ENCODE results near the gene HMG20B. TPM values are rescaled to one million over a fixed set of nuclear protein-coding genes. Genes with fewer than 3 reads are reported as not detected.

HMG20B gene
- total and polyA plus RNA-seq, 2 donors: 30.6 to 109 TPM

DNA sequence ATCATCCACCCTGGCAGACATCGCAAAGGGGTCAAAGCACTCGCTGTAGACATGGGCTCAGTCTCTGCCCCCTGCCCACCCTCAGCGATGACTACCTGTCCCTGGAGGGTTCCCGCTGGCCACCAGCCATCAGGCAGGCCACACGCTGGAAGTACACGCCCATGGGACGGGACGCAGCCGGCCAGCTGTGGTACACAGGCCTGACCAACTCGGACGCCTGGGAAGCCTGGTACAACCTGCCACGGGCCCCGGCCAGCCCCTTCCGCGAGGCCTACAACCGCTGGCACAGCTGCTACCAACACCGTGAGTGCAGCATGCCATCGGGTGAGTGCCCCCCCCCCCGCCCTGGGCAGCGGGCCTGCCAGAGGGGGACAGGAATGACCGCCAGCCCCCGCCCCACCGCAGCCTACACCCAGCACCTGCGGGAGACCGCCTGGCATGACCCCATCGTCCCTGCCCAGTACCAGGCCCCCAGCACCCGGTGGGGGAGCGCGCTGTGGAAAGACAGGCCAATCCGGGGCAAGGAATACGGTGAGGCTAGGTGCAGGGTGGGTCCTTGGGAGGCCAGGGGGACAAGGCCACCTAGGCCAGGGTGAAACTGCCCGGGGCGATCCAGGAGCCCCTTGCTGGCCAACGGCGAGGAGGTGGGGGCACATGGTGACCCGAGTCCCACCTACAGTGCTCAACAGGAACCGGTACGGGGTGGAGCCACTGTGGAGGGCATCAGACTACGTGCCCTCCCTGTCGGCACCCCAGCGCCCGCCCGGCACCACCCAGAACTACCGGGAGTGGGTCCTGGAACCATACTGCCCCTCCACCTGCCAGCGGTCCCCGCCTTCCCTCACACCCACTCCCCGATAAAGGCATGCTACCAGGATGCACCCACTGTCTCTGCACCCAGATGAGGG, 29.3 kb upstream of the HMG20B start:
- Histone ChIP-seq H3K4me1 (ENCODE audit: insufficient read depth) (no peaks in the 10 kb centered on the region), H3K36me3 (ENCODE audit: insufficient read depth) (no peaks in the 10 kb centered on the region), H3K27ac (ENCODE audit: low read depth) (no peak overlapping the region), H3K4me3 (ENCODE audit: low read depth, low read length) (no peak overlapping the region)
- DNase-seq (ENCODE audit: extremely low spot score): no peak
- WGBS: 84% methylated on average over 47 of the region's 47 CpGs

DNA sequence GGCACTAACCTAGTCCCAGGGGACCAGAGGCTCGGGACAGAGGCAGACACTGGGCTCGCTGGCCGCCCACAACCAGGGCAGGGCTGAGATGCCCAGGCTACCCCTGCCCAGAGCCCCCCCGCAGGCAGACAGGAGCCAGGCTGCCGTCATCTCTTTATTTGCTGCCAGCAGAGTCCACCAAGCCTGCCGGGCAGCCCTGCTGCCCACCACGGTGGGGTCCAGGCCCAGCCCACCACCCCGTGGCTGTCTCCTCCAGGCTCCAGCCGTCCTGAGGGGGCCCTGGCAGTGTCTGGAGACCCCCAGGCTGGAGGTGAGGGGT, 28.7 kb upstream of the HMG20B start:
- H3K4me1 ChIP-seq (ENCODE audit: insufficient read depth): no peaks in the 10 kb centered on the region
- H3K27ac ChIP-seq (ENCODE audit: low read depth): no peak overlapping the region
- no peak for DNase-seq (ENCODE audit: extremely low spot score)
- H3K36me3 ChIP-seq (ENCODE audit: insufficient read depth): no peaks in the 10 kb centered on the region
- WGBS: 80% methylated on average over 9 of the region's 9 CpGs
- H3K4me3 ChIP-seq (ENCODE audit: low read depth, low read length): no peak overlapping the region

DNA sequence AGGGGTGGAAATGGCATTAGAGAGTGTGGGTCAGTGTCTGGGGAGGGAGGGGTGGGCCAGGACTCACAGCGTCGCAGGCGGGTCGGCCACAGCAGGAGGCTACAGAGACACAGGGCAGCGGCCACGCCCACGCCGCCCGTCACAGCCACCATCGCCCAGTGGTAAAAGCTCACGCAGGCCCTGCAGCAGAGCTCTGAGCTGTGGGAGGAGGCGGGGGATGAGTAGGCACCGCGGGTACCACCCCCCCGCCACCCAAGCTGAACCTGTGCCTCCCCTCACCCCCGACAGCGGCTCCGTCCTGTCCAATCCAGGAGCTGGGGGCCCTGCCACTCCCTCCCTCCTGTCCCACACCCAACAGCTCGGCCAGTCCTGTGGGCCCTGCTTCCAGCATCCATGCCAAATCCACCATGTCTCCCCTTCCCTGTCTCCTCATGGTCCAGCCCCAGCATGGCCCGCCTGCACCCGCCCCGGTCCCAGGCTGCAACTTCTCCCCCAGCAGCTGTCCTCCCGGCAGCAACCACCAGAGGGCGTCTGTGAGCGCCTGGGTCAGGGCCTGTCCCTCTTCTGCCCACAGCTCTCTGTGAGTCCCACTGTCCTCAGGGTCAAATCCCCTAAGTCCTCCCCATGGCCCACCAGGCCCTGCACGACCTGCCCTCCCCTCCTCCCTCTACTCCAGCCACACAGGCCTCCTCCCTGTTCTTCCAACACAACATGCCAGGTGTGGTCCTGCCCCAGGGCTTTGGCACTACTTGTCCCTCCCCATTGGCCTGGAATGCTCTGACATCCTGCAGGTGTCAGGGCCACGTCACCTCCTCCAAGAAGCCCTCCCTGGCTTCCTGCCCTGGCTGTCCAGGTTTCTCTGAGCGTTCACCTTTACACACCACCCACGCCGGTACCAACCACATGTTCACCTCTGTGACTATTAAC, 27.7 kb upstream of the HMG20B start:
- Histone ChIP-seq H3K4me3 (ENCODE audit: low read depth, low read length) (no peak overlapping the region), H3K36me3 (ENCODE audit: insufficient read depth) (no peaks in the 10 kb centered on the region), H3K27ac (ENCODE audit: low read depth) (no peak overlapping the region)

DNA sequence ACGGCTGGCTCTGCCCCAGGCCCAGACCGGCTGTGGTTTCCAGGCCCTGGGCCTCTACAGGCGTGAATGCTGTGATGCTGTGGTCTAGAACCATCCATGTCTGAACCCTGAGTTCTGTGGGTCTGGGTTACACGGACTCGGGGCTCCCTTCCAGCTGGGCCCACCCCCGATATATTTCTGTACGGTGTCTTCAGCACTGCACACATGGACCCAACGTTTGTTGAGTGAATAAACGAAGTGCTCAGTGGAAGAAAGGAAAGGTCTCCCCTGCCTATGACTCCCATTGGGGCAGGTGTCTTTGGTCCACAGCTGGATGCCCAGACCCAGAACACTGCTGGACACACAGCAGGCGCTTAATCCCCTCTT, 27.1 kb upstream of the HMG20B start:
- DNase-seq (ENCODE audit: extremely low spot score): no peak
- no peak overlapping the region for H3K4me3 ChIP-seq (ENCODE audit: low read depth, low read length)
- H3K36me3 ChIP-seq (ENCODE audit: insufficient read depth): no peaks in the 10 kb centered on the region
- H3K4me1 ChIP-seq (ENCODE audit: insufficient read depth): no peaks in the 10 kb centered on the region
- no peak overlapping the region for H3K27ac ChIP-seq (ENCODE audit: low read depth)
- 77% methylated on average over 10 of the region's 10 CpGs for WGBS

More for the DNA sequence above, 27.7 kb upstream of the HMG20B start:
- DNase-seq (ENCODE audit: extremely low spot score): no peak
- 63% methylated on average over 30 of the region's 30 CpGs for WGBS
- H3K4me1 ChIP-seq (ENCODE audit: insufficient read depth): no peaks in the 10 kb centered on the region

DNA sequence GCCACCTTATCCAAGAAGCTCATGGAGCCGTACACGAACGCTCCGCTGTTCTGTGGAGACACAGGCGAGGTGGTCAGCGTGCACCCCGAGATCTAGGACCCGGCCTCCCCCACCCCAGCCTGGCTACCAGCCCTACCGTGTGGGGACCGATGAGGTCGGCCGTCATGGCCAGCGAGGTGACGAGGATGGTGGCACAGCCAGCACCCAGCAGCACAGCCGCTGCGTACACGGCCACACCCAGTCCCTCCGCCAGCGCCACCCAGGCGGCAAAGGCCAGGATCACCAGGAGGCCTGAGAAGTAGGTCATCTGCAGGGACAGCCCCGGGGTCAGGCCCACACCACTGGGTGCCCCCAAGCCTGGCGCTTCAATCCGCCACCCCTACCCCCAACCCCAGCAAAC, 26.6 kb upstream of the HMG20B start:
- DNase-seq (ENCODE audit: extremely low spot score): no peak
- no peak overlapping the region for H3K4me3 ChIP-seq (ENCODE audit: low read depth, low read length)
- WGBS: 87% methylated on average over 23 of the region's 23 CpGs
- H3K36me3 ChIP-seq (ENCODE audit: insufficient read depth): no peaks in the 10 kb centered on the region
- H3K4me1 ChIP-seq (ENCODE audit: insufficient read depth): no peaks in the 10 kb centered on the region
- no peak overlapping the region for H3K27ac ChIP-seq (ENCODE audit: low read depth)

DNA sequence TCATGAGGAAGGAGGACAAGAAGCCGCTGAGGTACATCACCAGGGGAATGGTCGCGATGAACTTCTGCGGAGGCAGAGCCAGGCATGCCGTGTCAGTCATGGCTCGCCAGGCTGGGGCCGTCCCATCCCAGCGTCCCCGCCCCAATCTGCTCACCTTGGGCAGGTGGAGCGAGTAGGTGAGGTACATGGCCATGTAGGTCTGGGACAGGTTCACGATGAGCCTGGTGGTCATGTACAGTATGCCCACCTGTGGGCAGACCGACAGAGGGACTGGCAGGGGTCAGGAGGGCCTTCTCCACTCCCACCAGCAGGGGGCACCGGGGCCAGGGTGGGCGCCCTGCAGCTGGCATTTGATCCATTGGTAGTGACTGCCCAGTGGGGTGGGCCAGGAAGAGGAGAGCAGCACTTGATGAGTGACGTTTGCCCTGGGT, 25.4 kb upstream of the HMG20B start:
- 90% methylated on average over 15 of the region's 15 CpGs for WGBS
- H3K4me1 ChIP-seq (ENCODE audit: insufficient read depth): no peaks in the 10 kb centered on the region
- H3K27ac ChIP-seq (ENCODE audit: low read depth): no peak overlapping the region
- no peak for DNase-seq (ENCODE audit: extremely low spot score)
- no peak overlapping the region for H3K4me3 ChIP-seq (ENCODE audit: low read depth, low read length)
- H3K36me3 ChIP-seq (ENCODE audit: insufficient read depth): no peaks in the 10 kb centered on the region

DNA sequence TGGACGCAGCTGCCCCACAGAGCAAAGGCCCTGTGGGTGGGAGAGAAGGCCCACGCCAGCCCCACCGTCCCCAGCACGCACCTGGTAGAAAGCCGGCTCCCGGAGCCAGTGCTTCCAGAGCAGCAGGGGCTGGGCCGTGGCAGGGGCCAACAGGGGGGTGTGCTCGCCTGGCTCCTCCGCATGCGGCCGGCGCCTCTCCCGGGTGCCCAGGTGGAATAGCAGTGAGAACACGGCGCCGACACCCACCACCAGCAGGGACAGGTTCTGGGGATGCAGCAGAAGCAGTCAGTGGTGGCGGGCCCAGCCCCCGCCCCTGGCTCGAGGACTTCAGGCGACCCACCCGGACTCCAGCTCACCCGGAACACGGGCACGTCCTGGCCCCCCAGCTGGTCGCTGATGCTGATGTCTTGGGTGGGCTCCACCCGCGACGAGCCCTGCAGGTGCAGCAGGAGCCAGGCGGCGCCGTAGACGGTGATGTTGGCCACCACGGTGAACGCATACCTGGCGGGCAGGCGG, 24.9 kb upstream of the HMG20B start:
- H3K36me3 ChIP-seq (ENCODE audit: insufficient read depth): no peaks in the 10 kb centered on the region

DNA sequence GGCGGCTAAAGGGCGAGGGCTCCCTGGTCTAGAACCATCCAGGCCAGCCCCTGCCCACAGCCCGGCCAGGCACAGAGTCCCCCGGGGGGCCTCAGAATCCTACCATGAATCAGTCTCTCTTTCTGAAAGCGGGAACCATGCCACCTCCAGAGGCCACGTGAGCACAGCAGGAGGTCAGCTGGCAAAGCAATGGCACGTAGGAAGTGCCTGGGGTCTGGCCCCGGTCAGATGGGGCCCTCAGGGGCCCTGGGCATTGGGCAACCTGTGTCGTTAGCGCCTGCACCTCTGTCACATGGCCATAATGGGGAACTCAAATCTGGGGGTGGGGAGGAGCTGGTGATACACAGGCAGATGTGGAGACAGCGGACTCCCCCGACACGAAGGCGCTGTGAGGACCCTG, 24.1 kb upstream of the HMG20B start:
- H3K4me1 ChIP-seq (ENCODE audit: insufficient read depth): no peaks in the 10 kb centered on the region
- no peak overlapping the region for H3K4me3 ChIP-seq (ENCODE audit: low read depth, low read length)
- WGBS: 81% methylated on average over 14 of the region's 14 CpGs
- H3K27ac ChIP-seq (ENCODE audit: low read depth): no peak overlapping the region
- DNase-seq (ENCODE audit: extremely low spot score): no peak
- no peaks in the 10 kb centered on the region for H3K36me3 ChIP-seq (ENCODE audit: insufficient read depth)

More for the DNA sequence above, 24.9 kb upstream of the HMG20B start:
- 84% methylated on average over 36 of the region's 36 CpGs for WGBS
- no peak overlapping the region for H3K4me3 ChIP-seq (ENCODE audit: low read depth, low read length)
- DNase-seq (ENCODE audit: extremely low spot score): no peak
- H3K27ac ChIP-seq (ENCODE audit: low read depth): no peak overlapping the region
- H3K4me1 ChIP-seq (ENCODE audit: insufficient read depth): no peaks in the 10 kb centered on the region

DNA sequence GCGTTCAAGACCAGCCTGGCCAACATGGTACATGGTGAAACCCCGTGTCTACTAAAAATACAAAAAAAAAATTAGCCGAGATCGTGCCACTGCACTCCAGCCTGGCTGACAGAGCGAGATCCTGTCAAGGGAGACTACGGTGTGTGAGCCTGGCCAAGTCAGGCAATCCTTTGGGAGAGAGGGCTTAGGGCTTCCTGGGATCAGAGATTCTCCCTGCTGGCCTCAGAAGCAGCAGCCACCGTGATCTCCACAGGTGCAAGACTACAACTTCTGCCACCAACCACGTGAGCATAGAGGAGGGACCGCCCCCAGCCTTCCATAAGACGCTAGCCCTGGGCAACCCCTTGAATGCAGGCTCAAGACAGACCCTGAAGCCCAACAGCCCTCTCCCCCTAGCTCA, 22.9 kb upstream of the HMG20B start:
- WGBS: 88% methylated on average over 10 of the region's 10 CpGs

DNA sequence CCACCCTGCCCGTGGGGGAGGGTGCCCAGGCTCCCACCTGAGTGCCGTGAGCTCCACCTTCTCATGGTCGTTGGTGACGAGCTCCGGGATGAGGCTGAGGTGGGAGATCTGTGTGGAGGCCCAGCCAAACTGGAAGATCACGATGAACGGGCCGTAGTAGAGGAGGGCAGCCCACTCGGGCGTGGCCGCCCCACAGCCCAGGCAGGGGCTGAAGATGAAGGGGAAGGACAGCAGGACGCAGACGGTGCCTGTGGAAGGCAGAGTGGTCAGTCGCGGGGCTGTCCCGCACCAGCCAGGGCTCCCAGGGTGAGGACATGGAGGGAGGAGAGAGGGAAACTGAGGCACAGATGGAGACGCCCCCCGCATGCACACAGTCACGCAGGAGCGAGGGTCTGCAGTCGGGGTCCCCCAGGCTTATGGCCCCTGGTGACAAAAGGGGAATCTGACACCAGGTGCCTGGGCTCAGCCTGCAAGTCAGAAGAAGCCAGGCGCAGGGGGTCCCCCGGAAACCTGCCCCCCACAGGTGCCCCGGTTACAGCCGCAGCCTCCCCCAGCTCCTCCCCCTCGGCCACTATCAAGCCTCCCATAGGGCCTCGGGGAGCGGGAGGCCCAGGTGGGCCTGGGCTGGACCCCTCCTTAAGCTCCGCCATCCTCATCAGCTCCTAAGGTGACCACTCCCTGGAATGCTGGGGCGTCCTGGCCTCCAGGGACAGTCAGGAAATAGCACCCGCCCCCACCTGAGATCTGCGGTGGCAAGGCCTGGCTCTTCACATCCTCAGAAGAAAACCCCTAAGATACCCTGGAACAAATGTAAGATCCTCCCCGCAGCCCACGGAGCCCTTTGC, 21.6 kb upstream of the HMG20B start:
- WGBS: 91% methylated on average over 34 of the region's 34 CpGs
- H3K4me3 ChIP-seq (ENCODE audit: low read depth, low read length): no peak overlapping the region
- H3K36me3 ChIP-seq (ENCODE audit: insufficient read depth): no peaks in the 10 kb centered on the region
- H3K4me1 ChIP-seq (ENCODE audit: insufficient read depth): no peaks in the 10 kb centered on the region
- no peak for DNase-seq (ENCODE audit: extremely low spot score)
- H3K27ac ChIP-seq (ENCODE audit: low read depth): no peak overlapping the region

More for the DNA sequence above, 22.9 kb upstream of the HMG20B start:
- Histone ChIP-seq H3K36me3 (ENCODE audit: insufficient read depth) (no peaks in the 10 kb centered on the region), H3K4me3 (ENCODE audit: low read depth, low read length) (no peak overlapping the region), H3K27ac (ENCODE audit: low read depth) (no peak overlapping the region), H3K4me1 (ENCODE audit: insufficient read depth) (no peaks in the 10 kb centered on the region)
- DNase-seq (ENCODE audit: extremely low spot score): no peak

DNA sequence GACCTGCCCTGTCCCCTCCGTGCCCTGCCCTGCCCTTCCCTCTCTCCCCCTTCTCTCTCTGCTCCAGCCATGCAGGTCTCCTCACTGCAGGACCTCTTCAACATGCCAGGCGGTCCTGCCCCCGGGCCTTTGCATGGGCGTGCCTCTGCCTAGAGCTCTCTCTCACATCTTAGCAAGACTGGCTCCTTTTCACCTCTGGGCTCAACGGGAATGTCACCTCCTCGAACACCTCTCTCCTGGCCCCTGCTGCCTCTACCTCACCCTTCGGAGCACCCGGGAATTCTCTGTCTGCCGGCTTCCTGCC, 21.0 kb upstream of the HMG20B start:
- no peak overlapping the region for H3K4me3 ChIP-seq (ENCODE audit: low read depth, low read length)
- WGBS: 82% methylated on average over 9 of the region's 9 CpGs
- no peak overlapping the region for H3K27ac ChIP-seq (ENCODE audit: low read depth)
- no peaks in the 10 kb centered on the region for H3K36me3 ChIP-seq (ENCODE audit: insufficient read depth)
- no peaks in the 10 kb centered on the region for H3K4me1 ChIP-seq (ENCODE audit: insufficient read depth)
- no peak for DNase-seq (ENCODE audit: extremely low spot score)

DNA sequence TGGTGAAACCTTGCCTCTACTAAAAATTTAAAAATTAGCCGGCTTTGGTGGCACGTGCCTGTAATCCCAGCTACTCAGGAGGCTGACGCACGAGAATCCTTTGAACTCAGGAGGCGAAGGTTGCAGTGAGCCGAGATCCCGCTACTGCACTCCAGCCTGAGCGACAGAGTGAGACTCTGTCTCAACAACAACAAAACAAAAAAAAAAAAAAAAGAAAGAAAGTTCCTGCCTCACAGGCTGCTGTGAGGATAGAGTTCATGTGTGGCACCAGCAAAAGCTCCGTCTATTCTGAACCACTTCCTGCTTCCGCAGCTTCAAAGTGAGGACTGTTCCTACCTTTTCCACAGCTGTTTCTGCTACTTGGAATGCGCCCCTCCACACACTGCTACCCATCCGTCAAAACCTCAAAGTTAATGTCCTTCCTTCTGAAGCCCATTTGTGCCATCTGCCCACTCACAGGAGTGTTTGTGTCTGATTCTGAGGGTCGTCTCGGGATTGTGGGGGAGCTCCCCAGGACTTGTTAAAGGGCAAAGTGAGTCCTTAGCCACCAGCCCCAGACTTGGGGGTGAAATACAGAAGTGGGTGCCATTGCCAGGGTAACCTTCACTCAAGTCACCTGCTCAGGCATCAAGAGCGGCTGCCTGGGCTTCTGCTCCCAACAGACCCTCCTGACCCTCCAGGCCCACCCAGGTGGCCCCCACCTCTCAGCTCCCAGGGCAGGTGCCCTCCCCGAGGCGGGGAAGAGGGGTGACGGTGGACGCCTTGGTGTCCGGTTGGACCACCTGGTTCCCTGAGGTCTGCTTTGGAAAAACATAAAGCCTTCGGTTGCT, 18.3 kb upstream of the HMG20B start:
- Histone ChIP-seq H3K4me1 (ENCODE audit: insufficient read depth) (no peaks in the 10 kb centered on the region), H3K27ac (ENCODE audit: low read depth) (no peak overlapping the region), H3K36me3 (ENCODE audit: insufficient read depth) (no peaks in the 10 kb centered on the region), H3K4me3 (ENCODE audit: low read depth, low read length) (no peak overlapping the region)
- 79% methylated on average over 21 of the region's 21 CpGs for WGBS
- no peak for DNase-seq (ENCODE audit: extremely low spot score)
